SJSA1 (cell line): ENCODE data around the gene REM1. TPM values are rescaled to one million over a fixed set of nuclear protein-coding genes. Genes with fewer than 3 reads are reported as not detected.
"Not testable (repeated sequence)": the region's sequence is repeated elsewhere in the genome, so short reads cannot be mapped to it uniquely, and the experiment has no call there.

ENCODE experiments used
- DNase-seq, 2 experiments: peaks; one replicate each; pipeline ENCODE4 v3.0.0-alpha.2; 2015 to 2020; ENCODE audit warnings: low spot score in 2 of 2, low read depth in 1 of 2
- H3K27ac ChIP-seq: fragments of 250-450 bp; sonication (Bioruptor Pico); 2 replicates; pipeline ENCODE4 v1.5.1; 2020; ENCODE audit warnings: mild to moderate bottlenecking, moderate library complexity
- H3K27me3 ChIP-seq: fragments of 250-450 bp; sonication (Bioruptor Pico); replicated peaks from 2 replicates; pipeline ENCODE4 v1.5.1; 2020; ENCODE audit warnings: mild to moderate bottlenecking, moderate library complexity
- H3K36me3 ChIP-seq: fragments of 250-450 bp; sonication (Bioruptor Pico); 2 replicates; pipeline ENCODE4 v1.5.1; 2020; ENCODE audit warnings: mild to moderate bottlenecking
- H3K4me1 ChIP-seq: fragments of 250-450 bp; sonication (Bioruptor Pico); replicated peaks from 2 replicates; pipeline ENCODE4 v1.6.1; 2021; ENCODE audit warnings: mild to moderate bottlenecking
- H3K4me3 ChIP-seq: fragments of 250-450 bp; sonication (Bioruptor Pico); 2 replicates; pipeline ENCODE4 v1.5.1; 2020; ENCODE audit warnings: mild to moderate bottlenecking
- H3K9me3 ChIP-seq: fragments of 250-450 bp; sonication (Bioruptor Pico); replicated peaks from 2 replicates; pipeline ENCODE4 v1.5.1; 2020; ENCODE audit warnings: mild to moderate bottlenecking
- total RNA-seq: library from RNA; depleted of rRNA; stranded (reverse); fragments of >200 nt; shearing (Covaris generic); gene quantifications from 2 replicates; pipeline ENCODE4 v1.2.3, GENCODE V29; 2014; rRNA removed

Gene REM1
- total RNA-seq, 1 experiment from 2014 or later, result not detected

DNA sequence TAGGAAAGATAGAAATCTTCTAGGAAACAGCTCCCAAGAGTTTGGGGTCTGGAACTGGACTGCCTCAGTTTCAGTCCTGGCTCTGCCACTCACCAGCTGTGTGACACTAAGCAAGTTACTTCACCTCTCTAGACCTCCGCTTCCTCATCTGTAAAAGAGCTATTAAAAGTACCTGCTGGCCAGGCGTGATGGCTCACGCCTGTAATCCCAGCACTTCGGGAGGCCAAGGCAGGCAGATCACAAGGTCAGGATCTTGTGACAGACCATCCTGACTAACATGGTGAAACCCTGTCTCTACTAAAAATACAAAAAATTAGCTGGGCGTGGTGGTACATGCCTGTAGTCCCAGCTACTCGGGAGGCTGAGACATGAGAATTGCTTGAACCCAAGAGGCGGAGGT lies 46.2 kb downstream of the REM1 start:
- H3K4me1 ChIP-seq, H3K4me3 ChIP-seq, H3K27me3 ChIP-seq, H3K27ac ChIP-seq, DNase-seq, H3K9me3 ChIP-seq: not testable (repeated sequence)
- peaks cover 45% of the 10 kb centered on the region for H3K36me3 ChIP-seq

DNA sequence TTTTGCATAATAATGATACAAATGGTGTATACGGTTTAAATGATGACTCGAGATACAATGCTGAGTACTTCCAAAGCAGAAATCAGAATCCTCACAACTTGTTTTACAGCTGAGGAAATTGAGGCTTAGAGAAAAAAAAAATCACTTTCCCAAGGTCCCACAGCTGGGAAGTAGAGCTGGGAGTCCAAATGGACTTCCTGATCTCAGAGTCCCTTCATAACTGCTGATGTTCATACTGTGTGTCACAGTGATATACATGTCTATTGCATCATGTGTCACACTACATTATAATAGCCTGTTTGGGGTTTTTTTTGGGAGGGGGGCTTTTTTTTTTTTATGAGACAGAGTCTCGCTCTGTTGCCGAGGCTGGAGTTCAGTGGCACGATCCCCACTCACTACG lies 47.6 kb downstream of the REM1 start:
- no peaks in the 10 kb centered on the region for H3K27me3 ChIP-seq
- no peaks in the 10 kb centered on the region for H3K4me1 ChIP-seq
- DNase-seq, result no peak
- H3K4me3 ChIP-seq, result no peak overlapping the region
- H3K9me3 ChIP-seq, result no peaks in the 10 kb centered on the region
- no peak overlapping the region for H3K27ac ChIP-seq
- peaks cover 48% of the 10 kb centered on the region for H3K36me3 ChIP-seq

DNA sequence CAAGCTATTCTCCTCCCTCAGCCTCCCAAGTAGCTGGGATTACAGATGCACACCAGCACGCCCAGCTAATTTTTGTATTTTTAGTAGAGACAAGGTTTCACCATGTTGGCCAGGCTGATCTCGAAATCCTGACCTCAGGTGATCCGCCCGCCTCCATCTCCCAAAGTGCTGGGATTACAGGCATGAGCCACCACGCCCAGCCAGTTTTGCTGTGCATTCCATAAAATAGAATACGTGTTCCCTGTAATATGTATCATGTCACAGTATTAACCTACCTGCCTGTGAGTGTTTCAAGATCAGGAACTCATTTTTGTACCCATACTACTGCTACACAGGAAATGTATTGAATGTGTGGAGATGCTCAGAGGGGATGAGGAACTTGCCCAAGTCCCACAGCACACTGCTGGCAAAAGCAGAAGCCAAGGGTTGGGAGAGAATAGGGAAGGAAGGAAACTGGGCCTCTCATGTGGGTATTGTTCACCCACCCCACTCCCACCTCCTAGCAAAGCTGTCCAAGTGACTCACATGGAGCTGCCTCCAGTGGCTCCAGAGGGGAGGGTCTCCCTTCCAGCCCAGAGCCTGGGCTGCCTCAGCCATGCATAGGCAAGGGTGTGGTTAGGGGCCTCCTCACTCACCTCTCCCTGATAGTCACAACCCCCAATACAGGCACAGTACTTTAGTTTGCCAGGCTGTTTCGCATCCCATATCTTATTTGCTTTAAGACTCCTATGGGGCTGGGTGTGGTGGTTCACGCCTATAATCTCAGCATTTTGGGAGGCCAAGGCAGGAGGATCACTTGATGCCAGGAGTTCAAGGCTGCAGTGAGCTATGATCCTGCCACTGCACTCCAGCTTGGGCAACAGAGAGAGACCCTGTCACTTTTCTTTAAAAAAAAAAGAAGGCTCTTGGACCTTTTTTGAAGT lies 48.5 kb downstream of the REM1 start:
- Histone ChIP-seq H3K4me3 (no peak overlapping the region), H3K9me3 (no peaks in the 10 kb centered on the region), H3K27me3 (no peaks in the 10 kb centered on the region), H3K27ac (no peak overlapping the region), H3K36me3 (peaks cover 57% of the 10 kb centered on the region), H3K4me1 (no peaks in the 10 kb centered on the region)
- no peak for DNase-seq

DNA sequence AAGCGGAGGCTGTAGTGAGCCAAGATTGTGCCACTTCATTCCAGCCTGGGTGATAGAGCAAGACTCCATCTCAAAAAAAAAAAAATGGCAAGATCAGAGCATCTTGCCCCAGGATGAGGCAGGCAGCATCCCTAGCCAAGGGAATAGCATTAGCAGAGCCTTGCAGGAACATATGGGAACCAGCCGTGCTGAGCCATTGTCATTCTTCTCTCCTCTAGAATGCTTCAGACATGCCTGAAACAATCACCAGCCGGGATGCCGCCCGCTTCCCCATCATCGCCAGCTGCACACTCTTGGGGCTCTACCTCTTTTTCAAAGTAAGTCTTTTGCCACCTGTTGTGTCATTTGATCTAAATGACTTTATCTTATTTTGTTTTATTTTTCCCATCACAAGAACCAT lies 52.2 kb downstream of the REM1 start:
- H3K9me3 ChIP-seq, result no peaks in the 10 kb centered on the region

More for the DNA sequence above, 52.2 kb downstream of the REM1 start:
- Histone ChIP-seq H3K4me3 (no peak overlapping the region), H3K27me3 (no peaks in the 10 kb centered on the region), H3K4me1 (no peaks in the 10 kb centered on the region), H3K27ac (no peak overlapping the region), H3K36me3 (peaks cover 66% of the 10 kb centered on the region)
- no peak for DNase-seq

Other genes starting within 250 kb of the REM1 start
- not detected in 2 replicates for gene DEFB115, start 217.6 kb upstream of the REM1 start, total RNA-seq
- gene DEFB116, start 166.7 kb upstream of the REM1 start, total RNA-seq, result not detected in 2 replicates
- gene DEFB118, start 106.7 kb upstream of the REM1 start, total RNA-seq, result not detected in 2 replicates
- gene DEFB119, start 84.7 kb upstream of the REM1 start, total RNA-seq, result not detected in 2 replicates
- not detected in 2 replicates for gene DEFB121, start 69.1 kb upstream of the REM1 start, total RNA-seq
- not detected in 2 replicates for gene DEFB123, start 34.7 kb upstream of the REM1 start, total RNA-seq
- gene DEFB124, start 161 bp upstream of the REM1 start, total RNA-seq, result not detected in 2 replicates
- 28.2 and 68.1 TPM in 2 replicates for gene HM13, start 39.2 kb downstream of the REM1 start, total RNA-seq
- 700 and 729 TPM in 2 replicates for gene ID1, start 130.0 kb downstream of the REM1 start, total RNA-seq
- gene COX4I2, start 162.6 kb downstream of the REM1 start, total RNA-seq, result not detected in 2 replicates
- 103 and 106 TPM in 2 replicates for gene BCL2L1, start 247.6 kb downstream of the REM1 start, total RNA-seq